Measurements from ENCODE around the gene FMNL3.

The FMNL3 gene

GRCh38 chr12:49675137-49675536, 32.1 kb downstream of the FMNL3 start:
- DNase-seq (ENCODE audit: low read depth in 2 of 2, low spot score in 1 of 2) = no peak

- no peak for DNase-seq (ENCODE audit: low read depth in 2 of 2, low spot score in 1 of 2)
Observed at GRCh38 chr12:49674318-49674981, 32.8 kb downstream of the FMNL3 start.

- no peak for DNase-seq (ENCODE audit: low read depth in 2 of 2, low spot score in 1 of 2)
Observed at GRCh38 chr12:49673446-49674317, 33.5 kb downstream of the FMNL3 start.

GRCh38 chr12:49672301-49673217, 34.6 kb downstream of the FMNL3 start:
- no peak for DNase-seq (ENCODE audit: low read depth in 2 of 2, low spot score in 1 of 2)

GRCh38 chr12:49671031-49671765, 36.0 kb downstream of the FMNL3 start:
- DNase-seq (ENCODE audit: low read depth in 2 of 2, low spot score in 1 of 2) = peak; percentile 26 to 54

GRCh38 chr12:49669796-49670195, 37.4 kb downstream of the FMNL3 start:
- no peak for DNase-seq (ENCODE audit: low read depth in 2 of 2, low spot score in 1 of 2)

GRCh38 chr12:49667325-49668090, 39.7 kb downstream of the FMNL3 start:
- no peak for DNase-seq (ENCODE audit: low read depth in 2 of 2, low spot score in 1 of 2)

GRCh38 chr12:49666176-49666575, 41.0 kb downstream of the FMNL3 start:
- DNase-seq (ENCODE audit: low read depth in 2 of 2, low spot score in 1 of 2) = no peak

GRCh38 chr12:49665384-49665783, 41.8 kb downstream of the FMNL3 start:
- no peak for DNase-seq (ENCODE audit: low read depth in 2 of 2, low spot score in 1 of 2)

GRCh38 chr12:49664591-49665239, 42.5 kb downstream of the FMNL3 start:
- DNase-seq (ENCODE audit: low read depth in 2 of 2, low spot score in 1 of 2) = no peak

GRCh38 chr12:49664167-49664566, 43.0 kb downstream of the FMNL3 start:
- DNase-seq (ENCODE audit: low read depth in 2 of 2, low spot score in 1 of 2) = no peak

GRCh38 chr12:49662998-49663843, 44.0 kb downstream of the FMNL3 start:
- peak; percentile 33 to 58 for DNase-seq (ENCODE audit: low read depth in 2 of 2, low spot score in 1 of 2)

GRCh38 chr12:49661746-49662145, 45.5 kb downstream of the FMNL3 start:
- DNase-seq (ENCODE audit: low read depth in 2 of 2, low spot score in 1 of 2) = no peak

GRCh38 chr12:49661191-49661590, 46.0 kb downstream of the FMNL3 start:
- DNase-seq (ENCODE audit: low read depth in 2 of 2, low spot score in 1 of 2) = no peak

- no peak for DNase-seq (ENCODE audit: low read depth in 2 of 2, low spot score in 1 of 2)
Observed at GRCh38 chr12:49659753-49660152, 47.5 kb downstream of the FMNL3 start.

- no peak for DNase-seq (ENCODE audit: low read depth in 2 of 2, low spot score in 1 of 2)
Observed at GRCh38 chr12:49658276-49658675, 48.9 kb downstream of the FMNL3 start.

GRCh38 chr12:49655595-49656236, 51.5 kb downstream of the FMNL3 start:
- DNase-seq (ENCODE audit: low read depth in 2 of 2, low spot score in 1 of 2) = no peak

GRCh38 chr12:49654715-49655114, 52.5 kb downstream of the FMNL3 start:
- no peak for DNase-seq (ENCODE audit: low read depth in 2 of 2, low spot score in 1 of 2)

All from stimulated activated CD8-positive, alpha-beta memory T cell treated with anti-CD3 and anti-CD28 coated beads, Interleukin-4, amount 100 ng/mL, for 4 hours (primary cell).